Fibroblast of lung (primary cell): ENCODE results near the gene HPS1. TPM values are rescaled to one million over a fixed set of nuclear protein-coding genes. Genes with fewer than 3 reads are reported as not detected.

ENCODE experiments used
- DNase-seq, 2 donors: peaks; one replicate each; pipeline versions ENCODE4 v3.0.0 to v3.0.0-alpha.2; 2010; ENCODE audit warnings: low read depth in 2 of 2
- H2AFZ ChIP-seq: 2 replicates; pipeline ENCODE4 v1.5.1; 2012; ENCODE audit warnings: low read length, control low read depth, inconsistent platforms
- H3K27ac ChIP-seq: 2 replicates; pipeline ENCODE4 v1.5.1; 2011; ENCODE audit warnings: low read length, control low read depth; ENCODE audit not compliant: insufficient read depth
- H3K27me3 ChIP-seq: 2 replicates; pipeline ENCODE4 v1.5.1; 2011; ENCODE audit warnings: mild to moderate bottlenecking, low read length; ENCODE audit not compliant: control insufficient read depth, insufficient read depth
- H3K36me3 ChIP-seq: 2 replicates; pipeline ENCODE4 v1.5.1; 2011; ENCODE audit warnings: low read length; ENCODE audit not compliant: control insufficient read depth, insufficient read depth
- H3K4me1 ChIP-seq: 2 replicates; pipeline ENCODE4 v1.5.1; 2011; ENCODE audit warnings: low read length; ENCODE audit not compliant: control insufficient read depth, insufficient read depth; ENCODE audit errors: extremely low read depth
- H3K4me2 ChIP-seq: 2 replicates; pipeline ENCODE4 v1.5.1; 2011; ENCODE audit warnings: low read length, control low read depth; ENCODE audit not compliant: insufficient read depth; ENCODE audit errors: extremely low read depth
- H3K4me3 ChIP-seq, 4 experiments: fragments of 200-600 bp in 1 of 4; sonication (generic) in 1 of 4; replicated peaks in 1 of 4; 2 replicates each; pipeline ENCODE4 v1.5.1; 2011 to 2016; ENCODE audit warnings: low read length in 4 of 4, low read depth in 3 of 4, mild to moderate bottlenecking in 3 of 4, control low read depth in 2 of 4, inconsistent platforms in 1 of 4, mixed read lengths in 1 of 4; ENCODE audit not compliant: insufficient read depth in 1 of 4; ENCODE audit errors: control extremely low read depth in 1 of 4
- H3K79me2 ChIP-seq: 2 replicates; pipeline ENCODE4 v1.5.1; 2012; ENCODE audit warnings: mild to moderate bottlenecking, low read length, inconsistent platforms; ENCODE audit not compliant: control insufficient read depth, insufficient read depth
- H3K9ac ChIP-seq: 2 replicates; pipeline ENCODE4 v1.5.1; 2011; ENCODE audit warnings: mild to moderate bottlenecking, low read length, control low read depth; ENCODE audit not compliant: insufficient read depth
- H3K9me3 ChIP-seq: 2 replicates; pipeline ENCODE4 v1.5.1; 2012; ENCODE audit warnings: low read depth, low read length; ENCODE audit not compliant: control insufficient read depth, insufficient read depth
- H4K20me1 ChIP-seq: 2 replicates; pipeline ENCODE4 v1.5.1; 2011; ENCODE audit warnings: low read length; ENCODE audit not compliant: control insufficient read depth, insufficient read depth; ENCODE audit errors: extremely low read depth
- EZH2 ChIP-seq: IDR thresholded peaks from 2 replicates; pipeline ENCODE4 v1.5.1; 2012; ENCODE audit warnings: low read length, control low read depth, mild to moderate bottlenecking; ENCODE audit errors: missing control alignments
- polyA plus RNA-seq, 2 donors: library from polyadenylated mRNA; depleted of rRNA in 1 of 2; stranded (reverse) in 1 of 2; unstranded in 1 of 2; fragments of >200 nt; gene quantifications; 2 replicates each; pipeline ENCODE4 v1.2.1, GENCODE V29; 2011 to 2012; ENCODE audit warnings: missing spikeins in 1 of 2
- total RNA-seq: library from RNA; depleted of rRNA; stranded (reverse); fragments of >200 nt; gene quantifications from 2 replicates; pipeline ENCODE4 v1.2.1, GENCODE V29; 2014
- TF ChIP-seq, protein P1 (sequence below), 2 donors: IDR thresholded peaks in 1 of 2; conservative IDR thresholded peaks in 1 of 2; 1 replicate in 1 of 2; 2 replicates in 1 of 2; pipeline ENCODE4 v1.5.1; 2011 to 2012; ENCODE audit warnings: low read length in 2 of 2, control low read depth in 1 of 2, inconsistent platforms in 1 of 2, low read depth in 1 of 2, mild to moderate bottlenecking in 1 of 2

HPS1 gene
- total and polyA plus RNA-seq, 2 donors (not counting 1 experiment from before 2014, with no cell fraction given): 44.6 to 58.1 TPM

DNA sequence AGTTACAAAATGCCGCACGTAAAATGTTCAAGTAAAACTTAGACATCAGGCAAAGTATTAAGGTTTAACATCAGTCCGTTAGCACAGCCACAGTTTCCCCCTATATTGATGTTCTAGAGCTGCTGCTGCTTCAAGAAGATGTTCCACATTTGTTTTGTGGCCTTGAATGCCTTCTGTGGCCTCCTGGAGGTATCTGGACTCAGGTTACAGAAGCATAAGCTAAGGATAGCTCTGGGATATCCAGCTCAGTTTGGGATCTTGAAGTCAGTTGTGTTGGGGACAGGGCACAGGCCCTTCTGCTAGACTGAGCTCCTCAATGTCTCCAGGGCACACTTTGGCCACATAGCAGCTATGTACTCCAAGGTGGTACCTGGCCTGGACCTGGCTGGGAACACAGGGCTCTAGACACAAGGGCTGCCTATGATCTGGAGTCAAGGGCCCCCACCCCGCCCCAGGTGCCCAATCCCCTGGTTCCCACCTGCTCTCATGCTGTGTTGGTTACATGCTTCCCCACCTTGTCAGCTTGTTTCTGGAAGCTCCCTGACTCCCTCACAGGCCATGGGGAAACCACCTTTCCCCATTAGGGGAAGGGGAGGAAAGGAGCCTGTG, 36.5 kb downstream of the HPS1 start:
- Histone ChIP-seq H3K36me3 (peaks cover 11% of the 10 kb centered on the region), H2AFZ (no peak overlapping the region), H3K9me3 (no peaks in the 10 kb centered on the region), H3K79me2 (peaks cover 11% of the 10 kb centered on the region), H3K9ac (no peak overlapping the region), H3K27ac (no peak overlapping the region), H3K4me1 (peaks cover 18% of the 10 kb centered on the region), H3K4me3 (no peak overlapping the region), H4K20me1 (no peaks in the 10 kb centered on the region), H3K4me2 (no peak overlapping the region), H3K27me3 (no peaks in the 10 kb centered on the region)
- TF ChIP-seq EZH2: no peak
- TF ChIP-seq, protein P1, sequence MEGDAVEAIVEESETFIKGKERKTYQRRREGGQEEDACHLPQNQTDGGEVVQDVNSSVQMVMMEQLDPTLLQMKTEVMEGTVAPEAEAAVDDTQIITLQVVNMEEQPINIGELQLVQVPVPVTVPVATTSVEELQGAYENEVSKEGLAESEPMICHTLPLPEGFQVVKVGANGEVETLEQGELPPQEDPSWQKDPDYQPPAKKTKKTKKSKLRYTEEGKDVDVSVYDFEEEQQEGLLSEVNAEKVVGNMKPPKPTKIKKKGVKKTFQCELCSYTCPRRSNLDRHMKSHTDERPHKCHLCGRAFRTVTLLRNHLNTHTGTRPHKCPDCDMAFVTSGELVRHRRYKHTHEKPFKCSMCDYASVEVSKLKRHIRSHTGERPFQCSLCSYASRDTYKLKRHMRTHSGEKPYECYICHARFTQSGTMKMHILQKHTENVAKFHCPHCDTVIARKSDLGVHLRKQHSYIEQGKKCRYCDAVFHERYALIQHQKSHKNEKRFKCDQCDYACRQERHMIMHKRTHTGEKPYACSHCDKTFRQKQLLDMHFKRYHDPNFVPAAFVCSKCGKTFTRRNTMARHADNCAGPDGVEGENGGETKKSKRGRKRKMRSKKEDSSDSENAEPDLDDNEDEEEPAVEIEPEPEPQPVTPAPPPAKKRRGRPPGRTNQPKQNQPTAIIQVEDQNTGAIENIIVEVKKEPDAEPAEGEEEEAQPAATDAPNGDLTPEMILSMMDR (conservative IDR thresholded peaks at IDR 0.05 in 1 of 2, IDR thresholded peaks at IDR 0.05 in 1 of 2; ENCODE audit: low read depth in 1 of 2, low read length in 2 of 2): no peak
- DNase-seq: no peak

DNA sequence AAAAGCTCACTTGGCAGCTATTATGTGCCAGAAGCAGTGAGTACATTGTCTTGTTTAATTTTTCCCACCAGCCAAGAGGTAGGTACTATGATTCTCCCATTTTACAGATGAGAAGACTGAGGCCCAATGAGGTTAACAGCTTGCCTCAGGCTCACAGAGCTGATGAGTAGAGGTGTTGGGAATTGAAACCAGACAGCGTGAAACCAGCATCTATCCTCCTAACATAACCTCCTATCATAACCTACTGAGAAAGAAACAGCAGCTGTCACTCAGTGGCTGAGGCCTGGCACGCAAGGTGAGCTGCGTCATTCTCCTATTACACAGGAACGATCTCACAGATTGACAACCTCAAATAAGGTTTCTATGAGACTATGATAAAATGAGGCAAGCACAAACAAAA, 37.9 kb downstream of the HPS1 start:
- no peaks in the 10 kb centered on the region for H3K27me3 ChIP-seq

DNA sequence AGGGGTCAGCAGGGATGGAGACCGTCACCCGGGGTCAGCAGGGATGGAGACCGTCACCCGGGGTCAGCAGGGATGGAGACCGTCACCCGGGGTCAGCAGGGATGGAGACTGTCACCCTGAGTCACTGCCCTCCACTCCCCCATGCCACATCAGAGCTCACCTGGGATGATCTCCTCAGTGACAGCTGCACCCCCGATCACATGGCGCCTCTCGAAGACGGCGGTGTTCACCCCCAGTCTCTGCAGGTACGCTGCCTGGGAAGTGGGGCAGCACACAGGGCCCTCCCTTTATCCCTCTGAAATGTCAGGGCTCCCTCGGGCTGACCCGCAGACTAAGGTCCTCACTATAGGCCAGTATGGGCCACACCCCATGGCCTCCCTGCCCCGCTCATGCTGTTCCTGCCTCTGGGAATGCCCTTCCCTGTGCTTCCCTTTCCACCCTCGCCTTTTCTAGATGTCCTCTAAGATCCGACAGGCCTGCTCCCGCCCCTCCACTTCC, 38.9 kb downstream of the HPS1 start:
- H3K9ac ChIP-seq: no peak overlapping the region
- H3K27me3 ChIP-seq: no peaks in the 10 kb centered on the region
- no peak overlapping the region for H3K4me3 ChIP-seq
- no peaks in the 10 kb centered on the region for H3K9me3 ChIP-seq
- no peaks in the 10 kb centered on the region for H4K20me1 ChIP-seq
- H2AFZ ChIP-seq: no peak overlapping the region
- DNase-seq: no peak
- H3K36me3 ChIP-seq: peaks cover 11% of the 10 kb centered on the region
- TF ChIP-seq, protein P1 (conservative IDR thresholded peaks at IDR 0.05 in 1 of 2, IDR thresholded peaks at IDR 0.05 in 1 of 2; ENCODE audit: low read depth in 1 of 2, low read length in 2 of 2): no peak
- no peak for TF ChIP-seq EZH2
- no peak overlapping the region for H3K4me2 ChIP-seq
- no peaks in the 10 kb centered on the region for H3K79me2 ChIP-seq
- peaks cover 35% of the 10 kb centered on the region for H3K4me1 ChIP-seq
- H3K27ac ChIP-seq: no peak overlapping the region

More for the DNA sequence above, 37.9 kb downstream of the HPS1 start:
- no peaks in the 10 kb centered on the region for H3K9me3 ChIP-seq
- H3K79me2 ChIP-seq: peaks cover 2% of the 10 kb centered on the region
- DNase-seq: no peak
- H3K9ac ChIP-seq: no peak overlapping the region
- no peak overlapping the region for H3K4me3 ChIP-seq
- no peak overlapping the region for H3K27ac ChIP-seq
- H3K4me1 ChIP-seq: peaks cover 26% of the 10 kb centered on the region
- H2AFZ ChIP-seq: no peak overlapping the region
- peaks cover 11% of the 10 kb centered on the region for H3K36me3 ChIP-seq
- no peak overlapping the region for H3K4me2 ChIP-seq
- TF ChIP-seq EZH2: no peak
- TF ChIP-seq, protein P1 (conservative IDR thresholded peaks at IDR 0.05 in 1 of 2, IDR thresholded peaks at IDR 0.05 in 1 of 2; ENCODE audit: low read depth in 1 of 2, low read length in 2 of 2): no peak
- H4K20me1 ChIP-seq: no peaks in the 10 kb centered on the region
